Stimulated activated CD4-positive, alpha-beta T cell treated with anti-CD3 and anti-CD28 coated beads, Interleukin-15, amount 100 ng/mL, for 1 hour (primary cell): ENCODE results near the gene ATP8B4.
"Not testable (repeated sequence)": the region's sequence is repeated elsewhere in the genome, so short reads cannot be mapped to it uniquely, and the experiment has no call there.

ENCODE experiments used
- DNase-seq, 2 donors: peaks; one replicate each; pipeline ENCODE4 v3.0.0-alpha.2; 2020; ENCODE audit warnings: low read depth in 1 of 2, low spot score in 1 of 2

The ATP8B4 gene

GRCh38 chr15:50110285-50110684 is 8.7 kb downstream of the ATP8B4 start:
- no peak for DNase-seq

DNA sequence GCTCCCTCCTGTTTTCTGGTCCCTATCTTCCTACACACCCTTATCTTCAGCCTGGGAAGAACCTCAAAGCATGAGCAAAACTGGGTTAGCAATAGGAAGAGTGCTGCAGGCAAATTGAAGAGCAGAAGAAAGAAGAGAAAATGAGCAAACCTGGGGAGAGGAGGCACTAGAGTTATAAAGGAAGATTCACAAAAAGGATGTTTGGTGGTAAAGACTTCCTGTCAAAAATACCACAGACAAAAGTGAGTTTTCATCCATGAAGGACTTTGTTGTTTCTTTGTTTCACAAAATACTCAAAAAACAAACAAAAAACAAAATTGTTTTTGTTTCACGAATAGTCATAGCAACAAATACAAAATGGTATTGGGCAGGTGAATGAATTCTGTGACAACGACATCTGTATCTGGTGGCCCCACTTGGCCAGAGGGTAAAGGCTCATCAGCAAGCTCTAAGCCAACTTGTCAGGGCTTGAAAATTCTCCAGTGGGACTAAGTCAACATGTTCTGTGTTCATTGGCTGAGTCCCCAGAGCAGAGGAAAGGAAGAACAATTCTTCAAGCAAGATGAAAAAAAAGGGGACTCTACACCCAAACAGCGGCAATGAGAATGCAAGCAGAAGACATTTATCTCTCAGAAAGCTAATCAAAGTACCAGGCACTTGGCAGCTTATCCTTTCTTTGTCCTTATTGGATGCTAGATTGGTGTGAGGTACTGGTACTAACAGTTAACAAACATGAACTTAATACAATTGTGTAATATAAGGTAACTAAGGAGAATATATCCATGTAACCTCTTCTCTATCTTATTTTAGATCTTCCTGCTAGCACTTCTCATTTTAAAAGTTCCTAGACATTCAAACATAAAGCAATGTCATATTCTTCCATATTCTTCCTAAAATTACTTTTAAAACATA is 9.7 kb downstream of the ATP8B4 start:
- no peak for DNase-seq

DNA sequence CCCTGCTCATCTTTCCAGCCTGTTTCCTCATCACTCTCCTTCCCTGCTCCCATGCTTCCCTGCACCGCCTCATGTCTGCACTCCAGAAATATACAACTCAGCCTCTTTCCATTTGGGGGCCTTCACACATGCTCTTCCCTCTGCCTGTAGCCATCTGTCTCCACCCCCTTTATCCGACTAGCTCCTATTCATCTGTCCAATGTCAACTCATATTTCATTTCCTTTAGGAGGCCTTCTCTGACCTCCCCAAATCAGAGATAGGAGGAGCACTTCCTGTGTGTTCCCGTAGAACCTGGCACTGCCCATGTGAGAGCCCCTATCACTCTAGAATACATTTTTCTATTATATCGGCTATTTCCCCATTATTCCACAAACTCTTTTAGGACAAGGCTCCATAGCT is 10.6 kb downstream of the ATP8B4 start:
- DNase-seq, result no peak

DNA sequence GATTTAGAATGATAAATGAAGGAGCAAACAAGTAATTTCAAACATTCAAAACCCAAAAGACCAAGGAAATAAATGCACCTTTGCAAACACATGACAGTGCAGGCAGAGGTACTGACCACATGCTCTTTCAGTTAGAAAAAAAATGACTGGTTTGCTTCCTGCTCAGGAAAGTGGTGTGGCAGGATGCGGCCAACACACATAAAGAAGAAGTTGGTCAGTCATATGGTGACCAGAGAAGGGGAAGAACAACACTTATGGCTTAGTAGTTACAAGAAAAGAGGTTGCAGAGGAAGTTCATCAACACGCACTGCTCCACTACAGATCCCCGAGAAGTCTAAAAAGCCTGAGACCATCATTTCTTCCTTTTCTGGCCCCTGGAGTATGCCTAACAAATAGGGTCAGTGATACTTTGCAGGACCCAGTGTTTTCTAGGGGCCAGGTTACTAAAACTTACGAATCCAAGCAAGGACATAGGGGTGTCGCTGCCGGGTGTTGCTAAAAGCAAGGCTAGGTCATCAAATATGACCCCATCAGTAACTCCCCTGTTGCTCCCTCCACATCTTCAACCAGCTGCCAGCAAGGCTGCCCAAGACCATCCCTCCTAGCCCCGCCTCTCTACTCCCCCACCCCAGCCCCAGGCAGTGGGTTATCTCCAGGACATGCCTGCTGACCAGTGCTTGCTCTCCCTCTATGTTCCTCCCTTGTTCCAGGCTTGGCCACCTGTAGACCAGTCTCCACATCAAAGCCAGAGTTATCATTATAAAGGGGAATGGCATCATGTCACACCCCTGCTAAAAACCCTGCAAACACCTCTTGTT is 11.2 kb downstream of the ATP8B4 start:
- no peak for DNase-seq

GRCh38 chr15:50107157-50107556 is 11.9 kb downstream of the ATP8B4 start:
- no peak for DNase-seq

DNA sequence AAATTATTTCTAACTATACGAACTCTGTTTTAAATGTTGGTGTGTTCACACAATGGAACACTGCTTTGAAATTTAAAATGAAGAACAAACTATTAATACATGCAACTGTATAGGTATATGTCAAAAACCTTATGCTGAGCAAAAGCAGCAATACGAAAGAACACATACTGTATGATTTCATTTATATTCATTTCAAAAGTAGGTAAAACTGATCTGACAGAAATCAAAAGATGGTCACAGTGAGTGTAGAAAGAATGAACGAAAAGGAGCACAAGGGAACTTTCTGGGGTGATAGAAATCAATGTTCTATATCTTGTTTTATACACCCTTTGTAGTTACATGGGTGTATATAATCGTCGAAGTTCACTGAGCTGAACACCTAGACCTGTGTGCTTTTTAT is 12.6 kb downstream of the ATP8B4 start:
- no peak for DNase-seq

GRCh38 chr15:50100486-50100885 is 18.5 kb downstream of the ATP8B4 start:
- DNase-seq, result no peak

DNA sequence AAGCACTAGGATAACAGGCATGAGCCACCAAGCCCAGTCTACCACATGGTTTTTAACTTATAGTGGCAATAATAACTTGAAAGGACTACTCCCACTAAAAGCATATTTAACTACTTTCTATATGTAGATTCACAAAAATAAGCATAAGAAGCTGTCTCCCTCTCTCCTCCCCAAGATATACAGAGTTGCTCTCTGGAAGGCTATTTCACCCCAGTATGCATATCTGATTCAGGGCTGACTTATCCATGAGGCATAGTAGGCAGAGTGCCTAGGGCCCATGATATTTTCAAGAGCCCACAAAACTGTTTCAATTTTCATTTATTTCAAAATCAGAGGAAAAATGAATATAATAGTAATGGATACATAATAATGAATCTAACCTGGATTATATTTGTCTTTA is 20.5 kb downstream of the ATP8B4 start:
- no peak for DNase-seq

- DNase-seq, result no peak
Observed at GRCh38 chr15:50095938-50096821, 22.9 kb downstream of the ATP8B4 start.

- not testable (repeated sequence) for DNase-seq
Observed at GRCh38 chr15:50089386-50089785, 29.6 kb downstream of the ATP8B4 start.

DNA sequence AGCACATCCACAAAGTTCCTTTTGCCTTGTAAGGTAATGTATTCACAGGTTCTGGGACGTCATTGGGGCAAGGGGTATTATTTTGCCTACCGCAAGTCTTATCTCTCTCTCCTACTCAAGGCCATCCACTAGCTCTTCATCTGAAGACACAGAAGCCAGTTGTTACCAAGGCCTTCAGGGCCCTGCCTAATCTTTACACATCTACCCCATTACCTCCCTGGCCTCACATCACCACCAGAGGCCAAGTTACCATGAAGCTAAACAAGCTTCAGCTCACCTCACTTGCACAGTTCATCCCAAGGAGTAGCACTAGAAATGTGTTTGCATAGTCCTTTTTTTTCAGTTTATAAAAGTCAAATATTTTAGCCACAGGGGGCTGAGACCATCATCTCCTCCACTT is 34.1 kb downstream of the ATP8B4 start:
- no peak for DNase-seq

GRCh38 chr15:50083424-50084025 is 35.5 kb downstream of the ATP8B4 start:
- DNase-seq, result no peak

- DNase-seq, result no peak
Observed at GRCh38 chr15:50082066-50082465, 37.0 kb downstream of the ATP8B4 start.

DNA sequence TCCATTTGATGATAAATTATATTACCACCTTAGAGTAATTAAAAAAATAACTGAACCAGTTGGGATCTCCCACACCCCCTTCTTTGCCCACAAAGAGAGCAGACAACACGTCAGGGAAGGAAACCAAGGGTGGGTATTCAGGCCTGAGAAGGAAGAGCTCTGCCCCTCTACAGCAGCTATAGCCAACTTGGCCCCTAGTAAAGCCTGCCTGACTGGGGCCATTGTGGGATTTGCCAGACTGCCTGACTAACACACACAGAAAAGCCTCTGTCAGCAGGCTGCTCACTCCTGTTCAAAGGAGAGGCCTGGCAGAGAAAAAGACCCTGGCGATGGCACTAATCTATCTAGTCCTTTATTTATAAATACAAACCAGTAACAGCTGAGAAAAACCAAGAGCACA is 41.4 kb downstream of the ATP8B4 start:
- no peak for DNase-seq

DNA sequence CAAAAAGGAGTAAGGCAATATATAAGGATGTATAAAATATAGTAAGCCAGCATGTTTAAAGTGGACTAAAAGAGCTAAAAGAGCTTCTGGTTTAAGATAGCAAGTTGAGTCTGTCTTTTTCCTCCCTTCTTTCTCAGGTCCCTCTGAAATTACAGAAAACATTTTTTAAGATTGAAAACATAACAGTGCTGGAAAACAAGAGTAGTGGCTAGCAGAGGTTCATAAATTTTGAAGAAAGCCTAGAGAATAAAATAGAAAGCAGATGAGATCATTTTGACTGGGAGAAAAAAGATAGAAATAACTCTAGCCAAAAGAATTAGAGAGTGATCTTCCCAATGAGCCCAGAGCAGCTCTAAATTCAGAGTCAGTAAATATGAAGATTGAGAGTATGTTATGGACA is 41.9 kb downstream of the ATP8B4 start:
- no peak for DNase-seq

DNA sequence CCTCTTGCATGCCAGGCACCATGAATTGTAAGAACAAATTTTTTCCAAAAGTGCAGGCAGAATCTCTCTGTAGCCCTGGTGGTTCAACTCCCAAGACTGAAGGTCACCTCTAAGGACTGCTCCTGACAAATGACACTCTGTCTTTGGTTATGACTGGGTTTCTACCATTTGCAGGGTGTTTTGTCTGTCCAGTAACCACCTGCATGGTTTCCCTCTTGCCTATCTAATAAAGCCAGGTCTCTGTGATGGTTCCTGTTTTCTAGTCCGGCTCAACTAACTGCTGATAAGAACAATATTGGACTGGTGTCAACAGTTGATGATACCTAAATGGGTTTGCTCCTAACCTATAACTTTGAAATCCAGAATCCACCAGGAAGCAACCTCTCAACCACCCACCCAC is 43.7 kb downstream of the ATP8B4 start:
- DNase-seq, result no peak

GRCh38 chr15:50071551-50072258 is 47.3 kb downstream of the ATP8B4 start:
- DNase-seq, result no peak

GRCh38 chr15:50068016-50068415 is 51.0 kb downstream of the ATP8B4 start:
- DNase-seq, result no peak

DNA sequence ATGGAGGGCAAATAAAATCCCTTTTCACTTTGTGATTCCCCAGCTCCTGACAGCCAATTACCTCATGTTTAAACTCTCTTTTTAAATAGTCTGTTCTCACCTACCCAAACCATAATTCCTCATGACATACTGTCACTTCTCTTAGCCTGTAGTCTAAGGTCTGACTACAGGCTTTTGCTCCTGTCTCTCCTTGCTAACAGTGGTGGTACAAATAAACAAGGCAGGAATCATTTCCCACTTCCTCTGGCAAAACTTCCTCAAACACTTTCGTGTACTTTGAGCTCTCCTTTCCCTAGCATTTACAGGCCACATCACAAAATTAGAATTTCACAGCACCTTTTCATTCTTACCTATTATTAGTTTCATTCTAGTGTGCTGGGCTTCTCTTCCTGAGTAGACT is 51.8 kb downstream of the ATP8B4 start:
- DNase-seq, result no peak

GRCh38 chr15:50066666-50067065 is 52.4 kb downstream of the ATP8B4 start:
- no peak for DNase-seq
